K562 (cell line): Measurements from ENCODE around the gene RSPH6A. TPM values are rescaled to one million over a fixed set of nuclear protein-coding genes. Genes with fewer than 3 reads are reported as not detected.
A peak's percentile ranks its signal among the peaks of the same experiment; 100 is the strongest.

Source experiments
- ARID3A ChIP-seq: IDR thresholded peaks from 2 replicates; pipeline ENCODE4 v1.6.1; 2012; ENCODE audit warnings: low read depth, low read length, improper control_type of control experiment, borderline replicate concordance
- ATF2 ChIP-seq: sonication (generic); formaldehyde crosslinking; IDR thresholded peaks from 2 replicates; pipeline ENCODE4 v1.8.1; 2022; ENCODE audit warnings: missing genetic modification reagents
- BCL6 ChIP-seq: fragments of 250-450 bp; sonication (Bioruptor Pico); IDR thresholded peaks from 2 replicates; pipeline ENCODE4 v1.4.0; 2020
- CHD1 ChIP-seq: fragments of 200-600 bp; sonication (generic); IDR thresholded peaks from one replicate; pipeline ENCODE4 v1.6.1; 2012; ENCODE audit warnings: mild to moderate bottlenecking, moderate library complexity, low read length, inconsistent platforms
- ELK1 ChIP-seq: sonication (generic); formaldehyde crosslinking; IDR thresholded peaks from 2 replicates; pipeline ENCODE4 v1.8.1; 2022; ENCODE audit warnings: missing genetic modification reagents
- FOXJ3 ChIP-seq: sonication (generic); formaldehyde crosslinking; IDR thresholded peaks from 2 replicates; pipeline ENCODE4 v1.4.0; 2020; ENCODE audit warnings: mild to moderate bottlenecking, missing genetic modification reagents
- HES1 ChIP-seq: fragments of 450-650 bp; IDR thresholded peaks from 2 replicates; pipeline ENCODE4 v1.6.1; 2016; ENCODE audit warnings: low read depth, mild to moderate bottlenecking, moderate library complexity
- HIVEP1 ChIP-seq: fragments of 250-450 bp; sonication (Bioruptor Pico); IDR thresholded peaks from 2 replicates; pipeline ENCODE4 v1.4.0; 2020; ENCODE audit warnings: mild to moderate bottlenecking
- HMGN3 ChIP-seq: IDR thresholded peaks from 2 replicates; pipeline ENCODE4 v1.6.1; 2011; ENCODE audit warnings: borderline replicate concordance, low read depth, mild to moderate bottlenecking, mixed read lengths, low read length; ENCODE audit not compliant: insufficient read length; ENCODE audit errors: extremely low read depth
- KLF6 ChIP-seq: fragments of 250-450 bp; sonication (Bioruptor Pico); IDR thresholded peaks from 2 replicates; pipeline ENCODE4 v1.4.0; 2020; ENCODE audit warnings: mild to moderate bottlenecking, moderate library complexity, borderline replicate concordance
- OTX1 ChIP-seq: fragments of 450-650 bp; formaldehyde crosslinking; IDR thresholded peaks from 2 replicates; pipeline ENCODE4 v1.4.0; 2022; ENCODE audit warnings: mild to moderate bottlenecking
- RUNX1 ChIP-seq: sonication (generic); IDR thresholded peaks from 2 replicates; pipeline ENCODE4 v1.6.1; 2016; ENCODE audit warnings: antibody characterized with exemption, low read depth
- SNIP1 ChIP-seq: fragments of 450-650 bp; IDR thresholded peaks from 2 replicates; pipeline ENCODE4 v1.7.1; 2017; ENCODE audit warnings: low read depth, mild to moderate bottlenecking
- SOX6 ChIP-seq: fragments of 450-650 bp; IDR thresholded peaks from 2 replicates; pipeline ENCODE4 v1.6.1; 2014; ENCODE audit warnings: mild to moderate bottlenecking
- TAF1 ChIP-seq: IDR thresholded peaks from 2 replicates; pipeline ENCODE4 v1.6.1; 2011; ENCODE audit warnings: mild to moderate bottlenecking, low read length, moderate library complexity; ENCODE audit not compliant: insufficient read depth, control insufficient read depth, severe bottlenecking; ENCODE audit errors: extremely low read depth
- TBP ChIP-seq: optimal IDR thresholded peaks from 2 replicates; pipeline ENCODE3; 2011; ENCODE audit warnings: low read depth, low read length, improper control_type of control experiment
- ZBED1 ChIP-seq: IDR thresholded peaks from 2 replicates; pipeline ENCODE4 v1.6.1; 2014
- ZBTB17 ChIP-seq: fragments of 450-650 bp; formaldehyde crosslinking; IDR thresholded peaks from 2 replicates; pipeline ENCODE4 v1.4.0; 2020; ENCODE audit warnings: mild to moderate bottlenecking
- ZFP36 ChIP-seq: fragments of 150-350 bp; IDR thresholded peaks from 2 replicates; pipeline ENCODE4 v1.6.1; 2018; ENCODE audit warnings: low read length, low read depth; ENCODE audit not compliant: partially characterized antibody
- ZFPM2 ChIP-seq: fragments of 250-450 bp; sonication (Bioruptor Pico); IDR thresholded peaks from 2 replicates; pipeline ENCODE4 v1.5.1; 2022; ENCODE audit warnings: mild to moderate bottlenecking
- ZNF398 ChIP-seq: fragments of 250-450 bp; sonication (Bioruptor Pico); IDR thresholded peaks from 2 replicates; pipeline ENCODE4 v1.8.0; 2021; ENCODE audit warnings: moderate library complexity, mild to moderate bottlenecking, inconsistent platforms
- ZNF57 ChIP-seq: fragments of 450-650 bp; formaldehyde crosslinking; IDR thresholded peaks from 2 replicates; pipeline ENCODE4 v1.4.0; 2020; ENCODE audit warnings: mild to moderate bottlenecking, moderate library complexity
- ZNF79 ChIP-seq: fragments of 250-450 bp; sonication (Bioruptor Pico); IDR thresholded peaks from 2 replicates; pipeline ENCODE4 v1.4.0; 2020; ENCODE audit warnings: low read depth, mild to moderate bottlenecking, moderate library complexity
- polyA plus RNA-seq, 8 experiments: library from polyadenylated mRNA; depleted of rRNA in 4 of 8; stranded (reverse) in 5 of 8; unstranded in 3 of 8; fragments of >200 nt; fragmentation: Nextera tagmentation in 2 of 8; fragmentation: Illumina TruSeq in 1 of 8; extraction: Ambion mirVana in 2 of 8; extraction: Trizol in 1 of 8; gene quantifications; 2 replicates each; pipeline versions ENCODE4 v1.2.1 to v1.2.3, GENCODE V29; 2011 to 2014; ENCODE audit warnings: inconsistent platforms in 1 of 8, missing spikeins in 1 of 8
- total RNA-seq, 7 experiments: library from RNA; depleted of rRNA in 6 of 7; stranded (reverse); fragments of >200 nt in 6 of 7; fragmentation: Illumina TruSeq in 2 of 7; extraction: Trizol in 2 of 7; gene quantifications; 2 replicates each; pipeline versions ENCODE4 v1.2.1 to v1.2.3, GENCODE V29; 2011 to 2021; ENCODE audit warnings: low replicate concordance in 1 of 7

The RSPH6A gene
- total and polyA plus RNA-seq, 9 of the 15 experiments (the other 6 are each of a cell fraction or from before 2014, with no cell fraction given): 0.03 to 0.15 (median 0.07) TPM; not detected in 5

GRCh38 chr19:45767881-45768654 is 47.0 kb downstream of the RSPH6A start (continued):
- peak; percentile 18 for TF ChIP-seq HMGN3
- TF ChIP-seq SOX6: no peak
- no peak for TF ChIP-seq ZNF79 (CRISPR knock-in tag)
- TF ChIP-seq CHD1: peak; percentile 89
- TF ChIP-seq ARID3A: no peak
- TF ChIP-seq OTX1 (CRISPR knock-in tag): no peak
- no peak for TF ChIP-seq ELK1 (CRISPR knock-in tag)
- TF ChIP-seq ATF2 (CRISPR knock-in tag): no peak
- no peak for TF ChIP-seq TBP
- TF ChIP-seq HIVEP1 (CRISPR knock-in tag): no peak
- no peak for TF ChIP-seq ZBTB17 (CRISPR knock-in tag)
- no peak for TF ChIP-seq ZNF57 (CRISPR knock-in tag)
- TF ChIP-seq ZBED1: no peak
- TF ChIP-seq FOXJ3 (CRISPR knock-in tag): no peak
- no peak for TF ChIP-seq KLF6 (CRISPR knock-in tag)
- no peak for TF ChIP-seq SNIP1
- peak; percentile 15 for TF ChIP-seq TAF1
- no peak for TF ChIP-seq ZFPM2 (CRISPR knock-in tag)
- TF ChIP-seq RUNX1: no peak
- no peak for TF ChIP-seq ZFP36
- no peak for TF ChIP-seq ZNF398
- TF ChIP-seq BCL6: no peak
- no peak for TF ChIP-seq HES1
